HepG2 (cell line): ENCODE data around the gene MEPE. TPM values are rescaled to one million over a fixed set of nuclear protein-coding genes. Genes with fewer than 3 reads are reported as not detected.

Experiments used
- CEBPB ChIP-seq: IDR thresholded peaks from 2 replicates; pipeline ENCODE4 v1.6.1; 2011; ENCODE audit warnings: low read depth, low read length, improper control_type of control experiment, borderline replicate concordance
- DPF2 ChIP-seq: sonication (generic); formaldehyde crosslinking; IDR thresholded peaks from 2 replicates; pipeline ENCODE4 v1.4.0; 2020; ENCODE audit warnings: mild to moderate bottlenecking, low read depth, missing genetic modification reagents, borderline replicate concordance
- EP300 ChIP-seq, 3 experiments: sonication (generic) in 1 of 3; formaldehyde crosslinking in 1 of 3; IDR thresholded peaks; 2 replicates each; pipeline versions ENCODE4 v1.5.1 to v1.6.1; 2011 to 2020; ENCODE audit warnings: low read depth in 2 of 3, low read length in 2 of 3, borderline replicate concordance in 1 of 3, improper control_type of control experiment in 1 of 3, mild to moderate bottlenecking in 1 of 3, missing genetic modification reagents in 1 of 3, moderate library complexity in 1 of 3
- FOXA1 ChIP-seq, 2 experiments: fragments of 450-650 bp in 1 of 2; sonication (generic) in 1 of 2; formaldehyde crosslinking in 1 of 2; IDR thresholded peaks; 2 replicates each; pipeline versions ENCODE4 v1.4.0 to v1.6.1; 2016 to 2020; ENCODE audit warnings: missing genetic modification reagents in 1 of 2
- HDAC1 ChIP-seq: sonication (generic); formaldehyde crosslinking; IDR thresholded peaks from 2 replicates; pipeline ENCODE4 v1.5.1; 2020; ENCODE audit warnings: mild to moderate bottlenecking, missing genetic modification reagents
- HNF4G ChIP-seq, 2 experiments: sonication (generic) in 1 of 2; formaldehyde crosslinking in 1 of 2; IDR thresholded peaks; 2 replicates each; pipeline versions ENCODE4 v1.4.0 to v1.6.1; 2011 to 2020; ENCODE audit warnings: borderline replicate concordance in 2 of 2, low read depth in 2 of 2, mild to moderate bottlenecking in 2 of 2, low read length in 1 of 2, missing genetic modification reagents in 1 of 2, moderate library complexity in 1 of 2
- NONO ChIP-seq, 2 experiments: fragments of 450-650 bp in 1 of 2; sonication (generic) in 1 of 2; formaldehyde crosslinking in 1 of 2; IDR thresholded peaks in 1 of 2; conservative IDR thresholded peaks in 1 of 2; 2 replicates each; pipeline versions ENCODE4 v1.6.1 to v1.8.0; 2017 to 2022; ENCODE audit warnings: mild to moderate bottlenecking in 1 of 2, missing genetic modification reagents in 1 of 2, moderate library complexity in 1 of 2
- ONECUT2 ChIP-seq: sonication (generic); formaldehyde crosslinking; IDR thresholded peaks from 2 replicates; pipeline ENCODE4 v1.4.0; 2020; ENCODE audit warnings: missing genetic modification reagents
- PHF5A ChIP-seq: IDR thresholded peaks from one replicate; pipeline ENCODE4 v1.6.1; 2018; ENCODE audit warnings: low read depth, missing genetic modification reagents; ENCODE audit not compliant: unreplicated experiment
- SIX1 ChIP-seq: sonication (generic); formaldehyde crosslinking; IDR thresholded peaks from 2 replicates; pipeline ENCODE4 v1.4.0; 2020; ENCODE audit warnings: missing genetic modification reagents, borderline replicate concordance
- SMAD3 ChIP-seq: sonication (generic); formaldehyde crosslinking; IDR thresholded peaks from 2 replicates; pipeline ENCODE4 v1.4.0; 2020; ENCODE audit warnings: missing genetic modification reagents
- THAP11 ChIP-seq: IDR thresholded peaks from 2 replicates; pipeline ENCODE4 v1.6.1; 2016; ENCODE audit warnings: missing biosample characterization, missing genetic modification reagents
- ZFAT ChIP-seq: sonication (generic); formaldehyde crosslinking; conservative IDR thresholded peaks from 2 replicates; pipeline ENCODE4 v1.8.1; 2023; ENCODE audit warnings: missing genetic modification reagents, inconsistent platforms
- ZKSCAN8 ChIP-seq: IDR thresholded peaks from 2 replicates; pipeline ENCODE4 v1.6.1; 2016; ENCODE audit warnings: borderline replicate concordance, missing genetic modification reagents, missing compliant biosample characterization
- ZNF124 ChIP-seq: sonication (generic); formaldehyde crosslinking; IDR thresholded peaks from 2 replicates; pipeline ENCODE4 v1.4.0; 2020; ENCODE audit warnings: missing genetic modification reagents
- ZNF564 ChIP-seq: sonication (generic); formaldehyde crosslinking; IDR thresholded peaks from 2 replicates; pipeline ENCODE4 v1.8.1; 2023; ENCODE audit warnings: mild to moderate bottlenecking, missing genetic modification reagents
- ZNF772 ChIP-seq: sonication (generic); formaldehyde crosslinking; IDR thresholded peaks from 2 replicates; pipeline ENCODE4 v1.5.0; 2020; ENCODE audit warnings: mild to moderate bottlenecking, missing genetic modification reagents
- ZNF816 ChIP-seq: sonication (generic); formaldehyde crosslinking; IDR thresholded peaks from 2 replicates; pipeline ENCODE4 v1.8.0; 2022; ENCODE audit warnings: missing genetic modification reagents, mild to moderate bottlenecking, borderline replicate concordance
- polyA plus RNA-seq, 8 experiments: library from polyadenylated mRNA; depleted of rRNA in 3 of 8; stranded (reverse) in 7 of 8; unstranded in 1 of 8; fragments of >200 nt; fragmentation: Illumina TruSeq in 4 of 8; extraction: Trizol in 4 of 8; gene quantifications; 2 replicates each; pipeline versions ENCODE4 v1.2.1 to v1.2.3, GENCODE V29; 2011 to 2016; ENCODE audit warnings: low read depth in 4 of 8, missing spikeins in 1 of 8, mixed read lengths in 1 of 8; ENCODE audit not compliant: insufficient read depth in 1 of 8
- total RNA-seq, 5 experiments: library from RNA; depleted of rRNA; stranded (reverse); fragments of >200 nt; fragmentation: Illumina TruSeq; extraction: Trizol; gene quantifications; 2 replicates each; pipeline ENCODE4 v1.2.3, GENCODE V29; 2016; ENCODE audit warnings: low read depth in 1 of 5
- TF ChIP-seq, protein P1 (sequence below): IDR thresholded peaks from 2 replicates; pipeline ENCODE4 v1.6.1; 2018; ENCODE audit warnings: missing genetic modification reagents
- TF ChIP-seq, protein P2 (sequence below): fragments of 450-650 bp; IDR thresholded peaks from 2 replicates; pipeline ENCODE4 v1.6.1; 2016
- TF ChIP-seq, protein P3 (sequence below): sonication (generic); formaldehyde crosslinking; IDR thresholded peaks from 2 replicates; pipeline ENCODE4 v1.4.0; 2020; ENCODE audit warnings: missing genetic modification reagents
- TF ChIP-seq, protein P4 (sequence below): IDR thresholded peaks from 2 replicates; pipeline ENCODE4 v1.6.1; 2016; ENCODE audit warnings: missing compliant biosample characterization, missing genetic modification reagents, borderline replicate concordance

The MEPE gene
- total and polyA plus RNA-seq, 2 of the 13 experiments (the other 11 are each of a cell fraction or from before 2014, with no cell fraction given), result 0.04 TPM; not detected in 1

DNA sequence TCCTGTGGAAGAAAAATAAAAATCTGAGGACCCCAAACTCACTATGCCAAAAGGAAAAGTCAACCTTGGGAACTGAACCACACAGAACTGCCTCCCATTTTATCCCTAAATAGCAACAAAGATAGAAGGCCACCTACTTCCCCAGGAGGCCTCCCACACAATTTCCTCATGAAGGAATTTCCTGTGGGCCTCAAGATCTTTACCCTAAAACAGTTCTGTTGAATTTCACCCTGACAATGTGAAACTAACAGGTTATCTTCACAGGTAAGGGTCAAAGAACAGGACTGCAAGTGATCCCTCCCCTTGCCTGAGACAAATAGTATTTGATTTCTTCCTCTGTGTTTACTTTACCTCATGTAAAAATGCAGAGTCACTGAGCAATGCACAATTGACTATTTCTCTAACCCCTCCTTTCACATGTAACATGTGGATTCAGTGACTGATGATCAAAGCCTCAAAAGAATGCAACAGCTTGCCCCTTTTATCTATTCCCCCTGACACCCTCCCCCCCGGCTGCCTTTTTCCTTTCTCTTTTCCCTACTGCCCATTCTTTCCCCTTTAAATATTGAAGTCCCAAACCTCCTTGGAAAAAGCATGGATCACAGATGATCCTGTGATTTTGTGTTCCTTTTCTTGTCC lies 33.3 kb downstream of the MEPE start (continued):
- TF ChIP-seq, protein P1, sequence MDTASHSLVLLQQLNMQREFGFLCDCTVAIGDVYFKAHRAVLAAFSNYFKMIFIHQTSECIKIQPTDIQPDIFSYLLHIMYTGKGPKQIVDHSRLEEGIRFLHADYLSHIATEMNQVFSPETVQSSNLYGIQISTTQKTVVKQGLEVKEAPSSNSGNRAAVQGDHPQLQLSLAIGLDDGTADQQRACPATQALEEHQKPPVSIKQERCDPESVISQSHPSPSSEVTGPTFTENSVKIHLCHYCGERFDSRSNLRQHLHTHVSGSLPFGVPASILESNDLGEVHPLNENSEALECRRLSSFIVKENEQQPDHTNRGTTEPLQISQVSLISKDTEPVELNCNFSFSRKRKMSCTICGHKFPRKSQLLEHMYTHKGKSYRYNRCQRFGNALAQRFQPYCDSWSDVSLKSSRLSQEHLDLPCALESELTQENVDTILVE (CRISPR knock-in tag), result peak; percentile 75
- TF ChIP-seq, protein P2, sequence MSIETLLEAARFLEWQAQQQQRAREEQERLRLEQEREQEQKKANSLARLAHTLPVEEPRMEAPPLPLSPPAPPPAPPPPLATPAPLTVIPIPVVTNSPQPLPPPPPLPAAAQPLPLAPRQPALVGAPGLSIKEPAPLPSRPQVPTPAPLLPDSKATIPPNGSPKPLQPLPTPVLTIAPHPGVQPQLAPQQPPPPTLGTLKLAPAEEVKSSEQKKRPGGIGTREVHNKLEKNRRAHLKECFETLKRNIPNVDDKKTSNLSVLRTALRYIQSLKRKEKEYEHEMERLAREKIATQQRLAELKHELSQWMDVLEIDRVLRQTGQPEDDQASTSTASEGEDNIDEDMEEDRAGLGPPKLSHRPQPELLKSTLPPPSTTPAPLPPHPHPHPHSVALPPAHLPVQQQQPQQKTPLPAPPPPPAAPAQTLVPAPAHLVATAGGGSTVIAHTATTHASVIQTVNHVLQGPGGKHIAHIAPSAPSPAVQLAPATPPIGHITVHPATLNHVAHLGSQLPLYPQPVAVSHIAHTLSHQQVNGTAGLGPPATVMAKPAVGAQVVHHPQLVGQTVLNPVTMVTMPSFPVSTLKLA, result peak; percentile 23; the same call in 1 of the 2 replicates
- TF ChIP-seq SMAD3 (CRISPR knock-in tag), result peak; percentile 84
- peak; percentile 62; the same call in 1 of the 2 replicates for TF ChIP-seq SIX1
- TF ChIP-seq ZFAT (CRISPR knock-in tag), result no peak
- peak; percentile 53; the same call in 1 of the 2 replicates for TF ChIP-seq ZNF816
- TF ChIP-seq, protein P3, sequence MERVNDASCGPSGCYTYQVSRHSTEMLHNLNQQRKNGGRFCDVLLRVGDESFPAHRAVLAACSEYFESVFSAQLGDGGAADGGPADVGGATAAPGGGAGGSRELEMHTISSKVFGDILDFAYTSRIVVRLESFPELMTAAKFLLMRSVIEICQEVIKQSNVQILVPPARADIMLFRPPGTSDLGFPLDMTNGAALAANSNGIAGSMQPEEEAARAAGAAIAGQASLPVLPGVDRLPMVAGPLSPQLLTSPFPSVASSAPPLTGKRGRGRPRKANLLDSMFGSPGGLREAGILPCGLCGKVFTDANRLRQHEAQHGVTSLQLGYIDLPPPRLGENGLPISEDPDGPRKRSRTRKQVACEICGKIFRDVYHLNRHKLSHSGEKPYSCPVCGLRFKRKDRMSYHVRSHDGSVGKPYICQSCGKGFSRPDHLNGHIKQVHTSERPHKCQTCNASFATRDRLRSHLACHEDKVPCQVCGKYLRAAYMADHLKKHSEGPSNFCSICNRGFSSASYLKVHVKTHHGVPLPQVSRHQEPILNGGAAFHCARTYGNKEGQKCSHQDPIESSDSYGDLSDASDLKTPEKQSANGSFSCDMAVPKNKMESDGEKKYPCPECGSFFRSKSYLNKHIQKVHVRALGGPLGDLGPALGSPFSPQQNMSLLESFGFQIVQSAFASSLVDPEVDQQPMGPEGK, result peak; percentile 95
- no peak for TF ChIP-seq ZNF564 (CRISPR knock-in tag)
- TF ChIP-seq NONO (IDR thresholded peaks at IDR 0.05), result no peak
- TF ChIP-seq NONO (CRISPR knock-in tag; conservative IDR thresholded peaks at IDR 0.05), result peak; percentile 73
- peak; percentile 90 to 99; a peak in 3 of 4 replicates for TF ChIP-seq EP300 (IDR thresholded peaks at IDR 0.05; ENCODE audit: low read depth in 2 of 2, low read length in 2 of 2)
- TF ChIP-seq EP300 (CRISPR knock-in tag; IDR thresholded peaks at IDR 0.05; ENCODE audit: borderline replicate concordance), result peak; percentile 98
- TF ChIP-seq, protein P4, sequence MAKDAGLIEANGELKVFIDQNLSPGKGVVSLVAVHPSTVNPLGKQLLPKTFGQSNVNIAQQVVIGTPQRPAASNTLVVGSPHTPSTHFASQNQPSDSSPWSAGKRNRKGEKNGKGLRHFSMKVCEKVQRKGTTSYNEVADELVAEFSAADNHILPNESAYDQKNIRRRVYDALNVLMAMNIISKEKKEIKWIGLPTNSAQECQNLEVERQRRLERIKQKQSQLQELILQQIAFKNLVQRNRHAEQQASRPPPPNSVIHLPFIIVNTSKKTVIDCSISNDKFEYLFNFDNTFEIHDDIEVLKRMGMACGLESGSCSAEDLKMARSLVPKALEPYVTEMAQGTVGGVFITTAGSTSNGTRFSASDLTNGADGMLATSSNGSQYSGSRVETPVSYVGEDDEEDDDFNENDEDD (CRISPR knock-in tag), result peak; percentile 44; the same call in 1 of the 2 replicates
- peak; percentile 76; the same call in 1 of the 2 replicates for TF ChIP-seq ZKSCAN8 (CRISPR knock-in tag)
- peak; percentile 89; the same call in 1 of the 2 replicates for TF ChIP-seq ZNF124
- TF ChIP-seq DPF2, result peak; percentile 81
- no peak for TF ChIP-seq CEBPB
- peak; percentile 80 for TF ChIP-seq HDAC1 (CRISPR knock-in tag)
- 0 out of 2 replicates have a peak, but pooled peaks have one; percentile 33 for TF ChIP-seq ZNF772
- TF ChIP-seq THAP11 (CRISPR knock-in tag), result peak; percentile 66
- peak; percentile 75 for TF ChIP-seq FOXA1 (IDR thresholded peaks at IDR 0.05)
- TF ChIP-seq FOXA1 (CRISPR knock-in tag; IDR thresholded peaks at IDR 0.05), result peak; percentile 97
- peak; percentile 82 for TF ChIP-seq PHF5A (CRISPR knock-in tag)
- TF ChIP-seq HNF4G (IDR thresholded peaks at IDR 0.05; ENCODE audit: borderline replicate concordance, low read depth, low read length), result peak; percentile 56; the same call in 1 of the 2 replicates
- no peak; the same call in 1 of the 2 replicates for TF ChIP-seq HNF4G (CRISPR knock-in tag; IDR thresholded peaks at IDR 0.05; ENCODE audit: borderline replicate concordance, low read depth)
- TF ChIP-seq ONECUT2 (CRISPR knock-in tag), result peak; percentile 73; the same call in 1 of the 2 replicates
